A549 (cell line): ENCODE measurements around the gene ARL5C.

Experiments
- CTCF ChIP-seq: fragments of >200 bp; sonication (Bioruptor Twin); formaldehyde crosslinking; IDR thresholded peaks from 3 replicates; pipeline ENCODE4 v1.5.1; 2016
- MAFK ChIP-seq: fragments of 450-650 bp; IDR thresholded peaks from 2 replicates; pipeline ENCODE4 v1.6.1; 2014; ENCODE audit not compliant: partially characterized antibody
- MAZ ChIP-seq: fragments of 150-350 bp; IDR thresholded peaks from 2 replicates; pipeline ENCODE4 v1.6.1; 2014; ENCODE audit warnings: antibody characterized with exemption, low read depth, low read length, borderline replicate concordance
- PHF8 ChIP-seq: fragments of 200-600 bp; sonication (generic); IDR thresholded peaks from 2 replicates; pipeline ENCODE4 v1.6.1; 2016; ENCODE audit warnings: low read depth, mild to moderate bottlenecking, antibody characterized with exemption, moderate library complexity, borderline replicate concordance
- REST ChIP-seq: fragments of 200-600 bp; sonication (generic); IDR thresholded peaks from 2 replicates; pipeline ENCODE4 v1.6.1; 2016; ENCODE audit warnings: antibody characterized with exemption, mild to moderate bottlenecking, moderate library complexity
- SREBF2 ChIP-seq: fragments of 450-650 bp; IDR thresholded peaks from 2 replicates; pipeline ENCODE4 v1.6.1; 2014; ENCODE audit warnings: mild to moderate bottlenecking, moderate library complexity
- TP53 ChIP-seq: fragments of 250-450 bp; sonication (Bioruptor Pico); IDR thresholded peaks from 2 replicates; pipeline ENCODE4 v1.5.0; 2021; ENCODE audit warnings: mild to moderate bottlenecking, moderate library complexity

GRCh38 chr17:39108461-39109375, 57.2 kb downstream of the ARL5C start:
- TF ChIP-seq SREBF2 = no peak
- TF ChIP-seq PHF8 = no peak
- no peak for TF ChIP-seq MAFK
- no peak for TF ChIP-seq CTCF
- TF ChIP-seq MAZ = no peak
- TF ChIP-seq REST = no peak
- no peak for TF ChIP-seq TP53 (CRISPR knock-in tag)
